PC-9 (cell line): Measurements from ENCODE around the gene LRP3. TPM values are rescaled to one million over a fixed set of nuclear protein-coding genes. Genes with fewer than 3 reads are reported as not detected.

ENCODE experiments used
- BruUV-seq: library from RNA; stranded (reverse); fragments of 400-500 nt; replicated peaks from 2 replicates; lab custom pipeline; 2021; lab: Mats Ljungman, UMichigan
- CTCF ChIA-PET: fragments of 300-600 bp; sonication (Branson Sonifier 250); formaldehyde crosslinking; loops from one replicate; lab custom pipeline; 2022; ENCODE audit warnings: antibody characterized with exemption; lab: Charles Lee
- POLR2A ChIA-PET: fragments of 300-600 bp; sonication (Branson Sonifier 250); formaldehyde crosslinking; loops from one replicate; lab custom pipeline; 2022; ENCODE audit warnings: antibody characterized with exemption; ENCODE audit not compliant: unreplicated experiment; lab: Charles Lee
- DNase-seq, 2 experiments: peaks; one replicate each; pipeline versions ENCODE4 v3.0.0 to v3.0.0-alpha.2; 2015 to 2022; ENCODE audit warnings: mixed read lengths in 1 of 2
- H2AFZ ChIP-seq: fragments of 200-600 bp; sonication (generic); 2 replicates; pipeline ENCODE4 v1.8.1; 2017; ENCODE audit warnings: antibody characterized with exemption
- H3F3A ChIP-seq: fragments of 200-600 bp; sonication (generic); 2 replicates; pipeline ENCODE4 v1.8.1; 2017; ENCODE audit warnings: antibody characterized with exemption, mild to moderate bottlenecking, low read depth; ENCODE audit not compliant: insufficient read depth
- H3K27ac ChIP-seq: fragments of 200-600 bp; sonication (generic); 2 replicates; pipeline ENCODE4 v1.6.1; 2016; ENCODE audit warnings: mixed run types
- H3K27me3 ChIP-seq: fragments of 200-600 bp; sonication (generic); 2 replicates; pipeline ENCODE4 v1.6.1; 2016; ENCODE audit warnings: low read depth, mixed run types; ENCODE audit not compliant: insufficient read depth
- H3K36me3 ChIP-seq: fragments of 200-600 bp; sonication (generic); 2 replicates; pipeline ENCODE4 v1.6.1; 2016; ENCODE audit warnings: low read depth, mixed run types
- H3K4me1 ChIP-seq: fragments of 200-600 bp; sonication (generic); replicated peaks from 2 replicates; pipeline ENCODE4 v1.6.1; 2016; ENCODE audit warnings: mixed run types; ENCODE audit not compliant: insufficient read depth
- H3K4me2 ChIP-seq: fragments of 200-600 bp; sonication (generic); 2 replicates; pipeline ENCODE4 v1.6.1; 2017; ENCODE audit warnings: mixed run types
- H3K4me3 ChIP-seq: fragments of 200-600 bp; sonication (generic); 2 replicates; pipeline ENCODE4 v1.6.1; 2016; ENCODE audit warnings: mixed run types
- H3K79me2 ChIP-seq: fragments of 200-600 bp; sonication (generic); 2 replicates; pipeline ENCODE4 v1.6.1; 2017; ENCODE audit warnings: low read depth, mixed run types
- H3K9me2 ChIP-seq: fragments of 200-600 bp; sonication (generic); 2 replicates; pipeline ENCODE4 v1.8.1; 2017; ENCODE audit warnings: mild to moderate bottlenecking; ENCODE audit not compliant: insufficient read depth
- H3K9me3 ChIP-seq: fragments of 200-600 bp; sonication (generic); 2 replicates; pipeline ENCODE4 v1.8.1; 2016; ENCODE audit warnings: low read depth; ENCODE audit not compliant: insufficient read depth
- H4K20me1 ChIP-seq: fragments of 200-600 bp; sonication (generic); 2 replicates; pipeline ENCODE4 v1.8.1; 2017; ENCODE audit not compliant: insufficient read depth
- CTCF ChIP-seq: fragments of 200-600 bp; sonication (generic); conservative IDR thresholded peaks from 2 replicates; pipeline ENCODE4 v1.6.1; 2017; ENCODE audit warnings: mixed run types, antibody characterized with exemption, mild to moderate bottlenecking, moderate library complexity
- EZH2 ChIP-seq: fragments of 200-600 bp; sonication (generic); IDR thresholded peaks from 2 replicates; pipeline ENCODE4 v1.8.0; 2017; ENCODE audit warnings: antibody characterized with exemption, low read depth
- intact Hi-C: fragments of 100-400 bp; cut with micrococcal nuclease; formaldehyde crosslinking; loops from one replicate; pipeline ENCODE4 v1.10.0; 2022; ENCODE audit not compliant: unreplicated experiment
- total RNA-seq: library from RNA; stranded (reverse); gene quantifications from 2 replicates; pipeline ENCODE4 v1.2.3, GENCODE V29; 2021

The LRP3 gene
- total RNA-seq, 1 experiment from 2014 or later: 2.3 TPM

GRCh38 chr19:33167438-33167837 is 26.7 kb upstream of the LRP3 start:
- Histone ChIP-seq H3K36me3 (no peaks in the 10 kb centered on the region), H3K4me1 (peaks cover 12% of the 10 kb centered on the region), H3K9me2 (no peaks in the 10 kb centered on the region), H2AFZ (no peak overlapping the region), H3K79me2 (no peaks in the 10 kb centered on the region), H3K9me3 (no peaks in the 10 kb centered on the region), H3K4me3 (no peak overlapping the region), H3K4me2 (no peak overlapping the region), H3K27me3 (no peaks in the 10 kb centered on the region), H3K27ac (no peak overlapping the region), H4K20me1 (no peaks in the 10 kb centered on the region), H3F3A (peaks cover 12% of the 10 kb centered on the region; the same call in 1 of the 2 replicates)
- DNase-seq: no peak
- ChIA-PET CTCF (no interaction called here), POLR2A (no interaction called here)
- intact Hi-C loops: no loop called here
- TF ChIP-seq EZH2 (no peak), CTCF (no peak)
- BruUV-seq: no TSS peak

GRCh38 chr19:33168528-33168927 is 25.6 kb upstream of the LRP3 start:
- H3F3A ChIP-seq: peaks cover 13% of the 10 kb centered on the region; the same call in 1 of the 2 replicates
- intact Hi-C loops: no loop called here
- no peaks in the 10 kb centered on the region for H3K9me2 ChIP-seq
- no TSS peak for BruUV-seq
- peaks cover 15% of the 10 kb centered on the region for H3K4me1 ChIP-seq
- no peak overlapping the region for H2AFZ ChIP-seq
- no peak overlapping the region for H3K4me2 ChIP-seq
- TF ChIP-seq CTCF (no peak), EZH2 (no peak)
- H3K4me3 ChIP-seq: no peak overlapping the region
- H3K79me2 ChIP-seq: no peaks in the 10 kb centered on the region
- no peaks in the 10 kb centered on the region for H3K36me3 ChIP-seq
- no peak for DNase-seq
- H3K9me3 ChIP-seq: no peaks in the 10 kb centered on the region
- ChIA-PET CTCF (no interaction called here), POLR2A (no interaction called here)
- no peaks in the 10 kb centered on the region for H3K27me3 ChIP-seq
- H3K27ac ChIP-seq: no peak overlapping the region
- H4K20me1 ChIP-seq: no peaks in the 10 kb centered on the region

GRCh38 chr19:33171222-33171795 is 22.8 kb upstream of the LRP3 start:
- Histone ChIP-seq H3F3A (peaks cover 13% of the 10 kb centered on the region; the same call in 1 of the 2 replicates), H2AFZ (no peak overlapping the region), H3K4me1 (peaks cover 26% of the 10 kb centered on the region), H3K9me3 (no peaks in the 10 kb centered on the region), H4K20me1 (no peaks in the 10 kb centered on the region), H3K27ac (no peak overlapping the region), H3K36me3 (no peaks in the 10 kb centered on the region), H3K79me2 (peaks cover 7% of the 10 kb centered on the region; the same call in 1 of the 2 replicates), H3K9me2 (no peaks in the 10 kb centered on the region), H3K4me3 (no peak overlapping the region), H3K4me2 (no peak overlapping the region), H3K27me3 (no peaks in the 10 kb centered on the region)
- POLR2A ChIA-PET: no interaction called here
- TF ChIP-seq EZH2 (no peak), CTCF (no peak)
- CTCF ChIA-PET: no interaction called here
- intact Hi-C loops: loop anchor here (10.0 kb wide), 3 partner anchors 117 to 477 kb away; partner anchors contain the start of genes CEBPA and NUDT19
- DNase-seq: no peak
- BruUV-seq: no TSS peak
